HG02588 (cell line): ENCODE measurements around the gene SCYGR7.
"Not testable (repeated sequence)": the region's sequence is repeated elsewhere in the genome, so short reads cannot be mapped to it uniquely, and the experiment has no call there.

ENCODE experiments used
- ATAC-seq: cut with Tn5 transposase; IDR thresholded peaks from one replicate; pipeline ENCODE4 v1.9.1; 2021; ENCODE audit warnings: mild to moderate bottlenecking, moderate library complexity; ENCODE audit not compliant: unreplicated experiment

SCYGR7 gene, protein sequence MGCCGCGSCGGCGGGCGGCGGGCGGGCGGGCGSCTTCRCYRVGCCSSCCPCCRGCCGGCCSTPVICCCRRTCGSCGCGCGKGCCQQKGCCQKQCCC

GRCh38 chr2:227728035-227728434 is at the start of gene SCYGR7:
SCYGR7 (plus strand) TSS chr2:227728335; CDS start chr2:227728335, 0 bp downstream.
- ATAC-seq: no peak

- no peak for ATAC-seq
These were observed 43.9 kb upstream of the SCYGR7 start for GRCh38 chr2:227684258-227684657.

- ATAC-seq: no peak
These were observed 40.9 kb upstream of the SCYGR7 start for GRCh38 chr2:227687189-227687588.

DNA sequence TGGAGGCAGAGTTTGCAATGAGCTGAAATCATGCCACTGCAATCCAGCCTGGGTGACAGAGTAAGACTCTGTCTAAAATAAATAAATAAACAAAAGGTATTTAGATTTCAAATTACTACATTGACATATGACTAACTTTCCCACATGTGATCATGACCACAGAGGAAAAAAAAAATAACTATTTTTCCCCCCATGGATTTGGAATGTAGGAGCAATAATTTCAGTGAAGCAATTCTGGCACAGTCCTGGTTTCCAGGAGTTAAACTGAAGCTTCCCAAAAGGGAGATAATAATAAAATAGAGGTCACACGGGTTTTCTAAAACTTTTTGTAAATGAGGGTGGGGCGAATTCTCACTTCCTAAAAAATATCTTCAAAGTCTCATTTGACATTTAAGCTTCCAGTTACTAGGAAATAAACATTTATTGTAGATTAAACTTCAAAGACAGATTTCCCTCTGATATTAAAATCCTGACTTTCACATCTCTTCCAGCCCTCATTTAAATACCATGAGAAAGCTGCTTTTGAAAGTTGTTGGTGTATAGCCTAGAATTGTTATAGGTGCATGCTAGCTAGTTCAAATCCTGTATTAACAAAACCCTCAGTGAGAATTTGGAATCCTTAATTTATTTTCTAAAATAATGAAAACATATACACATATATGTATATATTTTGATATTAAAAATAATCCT is 31.0 kb upstream of the SCYGR7 start:
- ATAC-seq: no peak

DNA sequence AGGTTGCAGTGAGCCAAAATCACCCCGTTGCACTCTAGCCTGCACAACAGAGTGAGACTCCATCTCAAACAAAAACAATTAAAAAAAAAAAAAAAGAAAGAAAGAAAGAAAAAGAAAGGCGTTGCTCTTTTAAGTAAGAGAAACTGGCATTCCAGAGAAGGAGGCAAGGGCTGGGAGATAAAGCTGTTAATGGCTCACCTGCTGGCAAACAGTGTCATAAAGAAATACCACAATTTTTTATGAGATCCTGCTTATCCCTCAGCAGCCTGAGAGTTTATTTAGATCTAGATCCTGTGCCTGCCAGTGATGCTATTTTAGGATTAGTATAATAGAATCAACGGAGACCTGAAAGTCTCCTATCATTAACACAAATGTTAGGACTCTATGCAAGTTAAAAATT is 26.6 kb upstream of the SCYGR7 start:
- no peak for ATAC-seq

DNA sequence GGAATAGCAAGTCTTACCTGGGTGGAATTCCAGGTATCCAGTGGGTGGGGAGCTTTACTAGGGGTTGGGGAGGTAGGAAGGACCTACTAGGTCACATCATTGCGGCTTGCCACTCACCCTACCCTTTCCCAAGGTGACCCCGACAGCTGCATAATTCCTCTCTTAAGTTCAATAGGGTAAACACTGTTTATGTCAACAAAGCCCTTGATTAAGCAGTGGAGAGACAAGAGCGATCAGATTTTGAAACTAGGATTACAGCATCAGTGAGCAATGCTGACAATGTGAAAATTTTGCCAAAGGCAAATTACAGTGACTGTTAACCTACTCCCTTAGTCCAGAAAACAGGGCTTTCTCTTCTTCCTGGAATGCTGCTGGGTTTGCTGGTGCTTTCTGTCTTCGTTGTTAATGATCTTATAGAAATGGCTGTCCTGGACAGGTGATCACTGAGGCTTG is 24.8 kb upstream of the SCYGR7 start:
- ATAC-seq: no peak

GRCh38 chr2:227703961-227704360 is 24.2 kb upstream of the SCYGR7 start:
- ATAC-seq: no peak

DNA sequence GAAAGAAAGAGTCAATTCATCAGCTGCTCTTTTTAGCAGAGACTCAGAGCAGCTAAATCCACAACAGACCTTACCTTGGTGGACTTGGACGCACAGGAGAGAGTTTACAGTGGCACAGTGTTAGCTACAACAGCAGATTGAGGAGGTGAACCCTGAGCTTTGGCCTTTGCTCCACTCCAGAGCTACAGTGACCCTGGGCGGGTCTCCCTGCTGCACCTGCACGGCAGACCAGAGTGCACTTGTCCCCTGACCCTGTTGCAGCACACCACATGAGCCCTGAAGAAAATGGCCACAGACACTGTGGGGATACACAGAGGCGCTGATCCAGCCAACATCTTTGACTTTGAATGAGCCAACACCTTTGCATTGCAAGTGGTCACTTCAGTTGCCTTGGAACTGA is 21.3 kb upstream of the SCYGR7 start:
- no peak for ATAC-seq

GRCh38 chr2:227707390-227707789 is 20.7 kb upstream of the SCYGR7 start:
- ATAC-seq: no peak

- no peak for ATAC-seq
These were observed 17.1 kb upstream of the SCYGR7 start for GRCh38 chr2:227710986-227711385.

GRCh38 chr2:227713291-227713690 is 14.8 kb upstream of the SCYGR7 start:
- ATAC-seq: no peak

- no peak for ATAC-seq
These were observed 11.6 kb upstream of the SCYGR7 start for GRCh38 chr2:227716501-227716900.

- ATAC-seq: no peak
These were observed 10.2 kb upstream of the SCYGR7 start, which contains the start of gene SLC19A3 for GRCh38 chr2:227717687-227718567. SLC19A3 (minus strand) TSS chr2:227718028; CDS start chr2:227702318, 15,710 bp downstream.

DNA sequence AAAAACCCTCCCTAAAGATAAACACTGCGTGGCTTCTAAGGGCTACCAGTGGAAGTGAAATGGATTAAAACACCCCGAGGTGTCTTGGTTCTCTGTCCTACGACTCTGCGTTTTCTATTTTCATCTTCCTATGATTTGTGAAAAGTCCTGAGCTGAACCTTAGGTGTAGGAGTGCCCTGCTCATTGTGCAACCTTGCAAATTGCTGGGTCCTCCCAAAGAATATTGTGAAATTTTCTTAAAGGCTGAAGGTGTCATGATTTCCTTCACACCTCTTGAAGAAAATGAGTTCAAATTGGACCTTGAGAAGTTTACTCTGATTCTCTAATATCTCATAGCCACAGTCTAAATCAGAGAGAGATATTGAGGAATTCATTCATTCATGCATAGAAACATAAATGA is 8.5 kb upstream of the SCYGR7 start:
- ATAC-seq: no peak

DNA sequence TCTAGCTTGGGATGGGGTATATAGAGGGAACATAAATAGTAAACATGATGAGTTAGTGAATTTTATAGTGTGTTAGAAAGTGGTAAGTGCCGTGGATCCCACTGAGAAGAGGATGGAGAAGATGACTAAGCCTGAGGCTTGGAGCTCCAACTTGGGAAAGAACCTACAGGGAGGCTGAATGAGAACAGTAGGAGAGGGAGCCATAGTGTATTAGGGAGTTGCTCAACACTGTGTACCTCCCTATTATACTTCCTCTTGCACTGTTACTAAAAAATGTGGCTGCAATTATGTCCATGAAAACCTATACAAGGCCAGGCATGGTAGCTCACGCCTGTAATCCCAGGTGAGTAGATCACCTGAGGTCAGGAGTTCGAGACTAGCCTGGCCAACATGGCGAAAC is 7.5 kb upstream of the SCYGR7 start:
- no peak for ATAC-seq

- ATAC-seq: not testable (repeated sequence)
These were observed 5.3 kb upstream of the SCYGR7 start for GRCh38 chr2:227722821-227723220.

DNA sequence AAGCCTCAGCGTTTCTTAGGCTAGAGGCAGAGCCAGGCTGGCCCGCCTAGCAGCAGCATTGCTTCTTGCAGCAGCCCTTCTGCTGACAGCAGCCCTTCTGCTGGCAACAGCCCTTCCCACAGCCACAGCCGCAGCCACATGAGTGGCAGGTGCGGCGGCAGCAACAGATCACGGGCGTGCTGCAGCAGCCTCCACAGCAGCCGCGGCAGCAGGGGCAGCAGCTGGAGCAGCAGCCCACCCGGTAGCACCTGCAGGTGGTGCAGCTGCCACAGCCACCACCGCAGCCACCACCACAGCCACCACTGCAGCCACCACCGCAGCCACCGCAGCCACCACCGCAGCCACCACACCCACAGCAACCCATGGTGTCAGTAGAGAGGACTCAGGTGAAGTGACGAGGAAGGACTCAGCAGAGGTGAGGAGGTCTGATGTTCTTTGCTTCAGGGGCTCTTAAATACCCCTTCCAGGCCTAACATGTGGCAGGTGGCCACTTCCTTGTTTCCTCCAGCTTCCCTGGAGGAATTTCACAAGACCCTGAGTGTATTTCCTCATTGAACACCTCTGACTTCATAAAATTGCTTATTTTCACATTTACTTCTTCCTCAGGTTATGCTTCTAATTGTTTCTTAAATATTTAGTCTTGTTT is 3.6 kb upstream of the SCYGR7 start, which contains the start of gene SCYGR6:
TSS of gene SCYGR6 (minus strand) at position 364 of the 646 bp plus-strand sequence. CDS start at position 364, 0 bp downstream.
- no peak for ATAC-seq

DNA sequence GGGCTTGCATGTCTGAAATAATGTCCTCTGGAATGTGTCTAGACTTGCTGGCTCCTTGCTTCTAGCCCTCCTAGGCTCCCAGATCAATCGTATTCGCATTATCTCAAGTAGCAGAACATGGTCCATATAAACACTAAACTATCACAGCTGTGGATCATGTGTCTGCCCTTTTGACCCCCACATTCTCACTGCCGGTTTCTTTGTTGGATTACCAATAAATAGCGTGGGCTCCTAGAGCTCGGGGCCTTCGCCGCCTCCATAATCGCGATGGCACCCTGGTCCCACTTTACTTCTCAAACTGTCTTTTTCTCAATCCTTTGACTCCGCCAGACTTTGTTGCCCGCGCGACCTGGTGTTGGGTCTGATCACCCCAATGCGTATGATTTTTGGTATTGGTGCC is 11.2 kb downstream of the SCYGR7 start:
- no peak for ATAC-seq

- ATAC-seq: not testable (repeated sequence)
These were observed 12.6 kb downstream of the SCYGR7 start for GRCh38 chr2:227740705-227741104.

DNA sequence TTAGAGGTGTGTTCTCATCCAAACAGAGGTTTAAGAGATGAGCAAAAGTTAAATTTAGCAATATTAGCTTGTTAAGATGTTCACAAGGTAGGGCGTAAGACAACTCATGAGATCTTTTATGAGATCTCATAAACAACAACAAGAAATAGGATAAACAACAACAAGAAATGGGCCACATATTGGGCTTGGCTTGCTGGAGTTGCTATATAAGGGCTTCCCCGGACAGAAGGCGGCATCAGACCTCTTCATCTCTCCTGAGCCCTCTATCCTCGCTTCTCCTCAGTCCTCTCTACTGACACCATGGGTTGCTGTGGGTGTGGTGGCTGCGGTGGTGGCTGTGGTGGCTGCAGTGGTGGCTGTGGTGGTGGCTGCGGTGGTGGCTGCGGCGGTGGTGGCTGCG is 17.5 kb downstream of the SCYGR7 start, which contains the start of gene SCYGR8:
TSS of gene SCYGR8 (plus strand) at position 301 of the 400 bp plus-strand sequence. CDS start at position 301, 0 bp downstream.
- ATAC-seq: no peak

- ATAC-seq: no peak
These were observed 19.9 kb downstream of the SCYGR7 start for GRCh38 chr2:227748079-227748478.
